Nephron progenitor cell (in vitro differentiated cells): Measurements from ENCODE around the gene FERMT3.

ENCODE experiments used
- DNase-seq: peaks from one replicate; pipeline ENCODE4 v3.0.0; 2021
- H3K27ac Mint-ChIP-seq: 2 replicates; pipeline ENCODE4 v1.8.0; 2021; ENCODE audit warnings: mild to moderate bottlenecking, moderate library complexity, mixed read lengths
- H3K27me3 Mint-ChIP-seq: 2 replicates; pipeline ENCODE4 v1.8.0; 2021; ENCODE audit warnings: mild to moderate bottlenecking, low read depth, mixed read lengths; ENCODE audit not compliant: poor library complexity
- H3K36me3 Mint-ChIP-seq: 2 replicates; pipeline ENCODE4 v1.8.0; 2021; ENCODE audit warnings: low read depth, mixed read lengths
- H3K4me1 Mint-ChIP-seq: 2 replicates; pipeline ENCODE4 v1.8.0; 2021; ENCODE audit warnings: mixed read lengths
- H3K4me3 Mint-ChIP-seq: 2 replicates; pipeline ENCODE4 v1.8.0; 2021; ENCODE audit warnings: mild to moderate bottlenecking, moderate library complexity, mixed read lengths
- H3K9me3 Mint-ChIP-seq: 2 replicates; pipeline ENCODE4 v1.8.0; 2021; ENCODE audit warnings: mild to moderate bottlenecking, moderate library complexity, mixed read lengths
- TF ChIP-seq, protein P1 (sequence below): fragments of 200-600 bp; sonication (generic); IDR thresholded peaks from 2 replicates; pipeline ENCODE4 v1.5.0; 2021; ENCODE audit warnings: antibody characterized with exemption

FERMT3 gene

GRCh38 chr11:64238076-64238475 is 31.6 kb downstream of the FERMT3 start:
- H3K4me3 Mint-ChIP-seq, result no peak overlapping the region
- H3K9me3 Mint-ChIP-seq, result no peaks in the 10 kb centered on the region
- H3K27ac Mint-ChIP-seq, result peak overlapping the region; percentile 29
- H3K27me3 Mint-ChIP-seq, result peaks cover 7% of the 10 kb centered on the region
- DNase-seq, result no peak
- TF ChIP-seq, protein P1, sequence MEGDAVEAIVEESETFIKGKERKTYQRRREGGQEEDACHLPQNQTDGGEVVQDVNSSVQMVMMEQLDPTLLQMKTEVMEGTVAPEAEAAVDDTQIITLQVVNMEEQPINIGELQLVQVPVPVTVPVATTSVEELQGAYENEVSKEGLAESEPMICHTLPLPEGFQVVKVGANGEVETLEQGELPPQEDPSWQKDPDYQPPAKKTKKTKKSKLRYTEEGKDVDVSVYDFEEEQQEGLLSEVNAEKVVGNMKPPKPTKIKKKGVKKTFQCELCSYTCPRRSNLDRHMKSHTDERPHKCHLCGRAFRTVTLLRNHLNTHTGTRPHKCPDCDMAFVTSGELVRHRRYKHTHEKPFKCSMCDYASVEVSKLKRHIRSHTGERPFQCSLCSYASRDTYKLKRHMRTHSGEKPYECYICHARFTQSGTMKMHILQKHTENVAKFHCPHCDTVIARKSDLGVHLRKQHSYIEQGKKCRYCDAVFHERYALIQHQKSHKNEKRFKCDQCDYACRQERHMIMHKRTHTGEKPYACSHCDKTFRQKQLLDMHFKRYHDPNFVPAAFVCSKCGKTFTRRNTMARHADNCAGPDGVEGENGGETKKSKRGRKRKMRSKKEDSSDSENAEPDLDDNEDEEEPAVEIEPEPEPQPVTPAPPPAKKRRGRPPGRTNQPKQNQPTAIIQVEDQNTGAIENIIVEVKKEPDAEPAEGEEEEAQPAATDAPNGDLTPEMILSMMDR, result no peak
- H3K36me3 Mint-ChIP-seq, result peaks cover 8% of the 10 kb centered on the region
- peaks cover 24% of the 10 kb centered on the region for H3K4me1 Mint-ChIP-seq

DNA sequence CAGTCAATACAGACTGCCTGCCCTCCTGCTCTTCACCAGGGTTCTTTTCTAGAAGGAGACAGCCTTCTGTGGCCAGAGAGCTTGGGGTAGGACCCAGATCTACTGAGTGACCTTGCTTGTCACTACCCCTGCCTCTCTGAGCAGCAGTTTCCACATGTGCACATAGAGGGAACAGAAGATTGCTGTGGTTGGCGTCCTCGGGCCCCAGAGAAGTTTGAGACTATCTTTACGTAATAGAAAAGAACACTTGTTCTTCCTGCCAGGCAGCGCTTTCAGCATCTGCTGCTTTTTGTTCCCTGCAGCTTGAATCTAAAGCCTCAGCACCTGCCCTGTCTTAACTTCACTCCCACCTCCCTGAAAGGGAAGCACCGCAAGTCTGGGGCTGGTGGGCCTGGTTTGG is 32.5 kb downstream of the FERMT3 start:
- H3K27me3 Mint-ChIP-seq, result no peaks in the 10 kb centered on the region
- no peak for DNase-seq
- TF ChIP-seq, protein P1, result no peak
- H3K4me3 Mint-ChIP-seq, result no peak overlapping the region
- peaks cover 8% of the 10 kb centered on the region for H3K36me3 Mint-ChIP-seq
- H3K4me1 Mint-ChIP-seq, result peaks cover 33% of the 10 kb centered on the region
- no peaks in the 10 kb centered on the region for H3K9me3 Mint-ChIP-seq
- no peak overlapping the region for H3K27ac Mint-ChIP-seq

- peaks cover 36% of the 10 kb centered on the region for H3K4me1 Mint-ChIP-seq
- no peaks in the 10 kb centered on the region for H3K27me3 Mint-ChIP-seq
- peak overlapping the region; percentile 87 for H3K4me3 Mint-ChIP-seq
- TF ChIP-seq, protein P1, result no peak
- peak overlapping the region; percentile 97 for H3K27ac Mint-ChIP-seq
- H3K9me3 Mint-ChIP-seq, result no peaks in the 10 kb centered on the region
- peaks cover 8% of the 10 kb centered on the region for H3K36me3 Mint-ChIP-seq
- DNase-seq, result no peak
Measured at GRCh38 chr11:64239662-64240434, 33.3 kb downstream of the FERMT3 start.

- H3K27ac Mint-ChIP-seq, result peak within 1 kb of the TSS; percentile 97
- peaks cover 8% of the 10 kb centered on the region for H3K36me3 Mint-ChIP-seq
- DNase-seq, result peak; percentile 96
- H3K9me3 Mint-ChIP-seq, result no peaks in the 10 kb centered on the region
- TF ChIP-seq, protein P1, result no peak
- H3K4me3 Mint-ChIP-seq, result peak within 1 kb of the TSS; percentile 87
- H3K27me3 Mint-ChIP-seq, result no peaks in the 10 kb centered on the region
- H3K4me1 Mint-ChIP-seq, result peaks cover 30% of the 10 kb centered on the region
Measured at GRCh38 chr11:64240435-64241240, 34.1 kb downstream of the FERMT3 start, which contains the start of gene FKBP2. Gene FKBP2, plus strand, starts transcription at chr11:64241095. Its CDS starts 1,293 bp downstream, at chr11:64242388.

DNA sequence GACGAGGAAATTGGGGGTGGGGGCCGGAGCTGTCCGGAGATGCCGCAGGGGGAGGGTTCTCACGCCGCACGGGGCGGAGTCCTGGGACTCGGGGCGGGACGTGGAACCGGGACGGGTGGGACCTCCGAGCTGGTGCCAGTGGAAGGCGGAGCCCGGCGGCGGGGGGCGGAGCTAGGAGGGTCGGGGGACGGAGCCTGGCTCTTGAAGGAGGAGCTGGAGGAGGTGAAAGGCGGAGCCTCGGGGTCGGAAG is 34.6 kb downstream of the FERMT3 start:
- H3K4me3 Mint-ChIP-seq, result peak overlapping the region; percentile 87
- H3K9me3 Mint-ChIP-seq, result no peaks in the 10 kb centered on the region
- peak overlapping the region; percentile 97 for H3K27ac Mint-ChIP-seq
- H3K36me3 Mint-ChIP-seq, result peaks cover 8% of the 10 kb centered on the region
- TF ChIP-seq, protein P1, result no peak
- peak; percentile 100 for DNase-seq
- peaks cover 30% of the 10 kb centered on the region for H3K4me1 Mint-ChIP-seq
- no peaks in the 10 kb centered on the region for H3K27me3 Mint-ChIP-seq
